Measurements from ENCODE around the gene SMIM7. TPM values are rescaled to one million over a fixed set of nuclear protein-coding genes. Genes with fewer than 3 reads are reported as not detected.

The SMIM7 gene
- total RNA-seq, 1 experiment from 2014 or later = 77.6 TPM

DNA sequence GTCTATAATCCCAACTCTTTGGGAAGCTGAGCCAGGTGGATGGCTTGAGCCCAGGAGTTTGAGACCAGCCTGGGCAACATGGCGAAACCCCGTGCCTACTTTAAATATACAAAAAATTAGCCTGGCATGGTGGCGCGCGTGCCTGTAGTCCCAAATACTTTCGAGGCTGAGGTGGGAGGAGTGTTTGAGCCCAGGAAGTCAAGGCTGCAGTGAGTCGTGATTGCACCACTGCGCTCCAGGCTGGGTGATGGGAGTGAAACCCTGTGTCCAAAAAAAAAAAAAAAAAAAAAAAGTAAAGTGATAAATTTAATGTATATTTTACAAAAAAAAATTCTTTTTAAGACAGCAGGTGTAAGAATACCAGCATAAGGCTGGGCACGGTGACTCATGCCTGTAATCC lies 18.6 kb upstream of the SMIM7 start:
- Histone ChIP-seq H3K23me2 (ENCODE audit: insufficient read length, low read depth, low read length, poor library complexity, severe bottlenecking) (no peaks in the 10 kb centered on the region), H2BK120ac (ENCODE audit: low read depth, low read length, poor library complexity, severe bottlenecking) (no peak overlapping the region), H3K79me1 (ENCODE audit: insufficient read depth, low read depth, low read length, poor library complexity, severe bottlenecking) (no peaks in the 10 kb centered on the region), H4K20me1 (ENCODE audit: control insufficient read depth, insufficient read depth, insufficient read length) (no peaks in the 10 kb centered on the region), H4K91ac (ENCODE audit: insufficient read length, low read depth, low read length) (no peak overlapping the region), H3K14ac (ENCODE audit: insufficient read depth, low read length) (no peak overlapping the region), H3K79me2 (ENCODE audit: insufficient read depth, low read length) (no peaks in the 10 kb centered on the region), H2BK5ac (ENCODE audit: insufficient read length, low read length) (no peak overlapping the region), H2BK15ac (ENCODE audit: low read depth, low read length) (no peak overlapping the region), H3K4ac (ENCODE audit: low read depth, low read length) (no peak overlapping the region), H3K4me2 (ENCODE audit: insufficient read depth, insufficient read length, low read length) (no peak overlapping the region), H3K4me1 (ENCODE audit: insufficient read depth, low read length) (no peaks in the 10 kb centered on the region), H2AFZ (ENCODE audit: low read length) (no peak overlapping the region), H3K27ac (ENCODE audit: insufficient read length, low read depth, low read length) (no peak overlapping the region), H3K56ac (ENCODE audit: insufficient read length, low read depth, low read length) (no peak overlapping the region), H3K23ac (ENCODE audit: insufficient read length, low read depth, low read length) (no peak overlapping the region), H3T11ph (ENCODE audit: low read length) (no peak overlapping the region), H3K18ac (ENCODE audit: insufficient read length, low read depth, low read length) (no peak overlapping the region), H2AK5ac (ENCODE audit: insufficient read length, low read length) (no peak overlapping the region), H4K8ac (replicated peaks; ENCODE audit: insufficient read length, low read depth, low read length) (no peak overlapping the region), H2BK20ac (ENCODE audit: low read depth, low read length, poor library complexity, severe bottlenecking) (no peak overlapping the region), H2BK12ac (ENCODE audit: insufficient read length, low read depth, low read length) (no peak overlapping the region), H3K9me3 (ENCODE audit: control insufficient read depth, low read depth, low read length) (no peaks in the 10 kb centered on the region), H3K27me3 (ENCODE audit: insufficient read depth, low read length) (no peaks in the 10 kb centered on the region), H3K9ac (ENCODE audit: extremely low read depth, insufficient read length, low read length) (no peak overlapping the region), H4K5ac (ENCODE audit: insufficient read length, low read depth, low read length) (no peak overlapping the region)
- WGBS (ENCODE audit: extremely low coverage, insufficient read length, low lambda C conversion rate) = no CpG with 5 or more reads among the region's 9 CpGs
- Mint-ChIP-seq H3K36me3 (ENCODE audit: insufficient read depth in 1 of 3, low read depth in 3 of 3) (peaks cover 9 to 23% (median 16%) of the 10 kb centered on the region in 3 experiments; a peak in 6 of 7 replicates), H3K9me3 (no peaks in the 10 kb centered on the region), H3K4me1 (no peaks in the 10 kb centered on the region), H3K4me3 (no peak overlapping the region), H3K27me3 (ENCODE audit: low read depth) (no peaks in the 10 kb centered on the region), H3K27ac (peak overlapping the region in 1 of 3 experiments; percentile 28; a peak in 1 of 7 replicates)
- TF ChIP-seq CTCF (conservative IDR thresholded peaks at IDR 0.05) = no peak
- DNase-seq = no peak

Data from H9 (cell line).